ENCODE results near the gene FGF18.

GRCh38 chr5:171425596-171426244 lies 6.3 kb downstream of the FGF18 start:
- no peak for TF ChIP-seq CTCF (IDR thresholded peaks at IDR 0.05; ENCODE audit: extremely low read depth in 1 of 2, insufficient read depth in 1 of 2, low read depth in 1 of 2, low read length in 2 of 2)
- TF ChIP-seq POLR2A (IDR thresholded peaks at IDR 0.05; ENCODE audit: low read depth, low read length) = no peak

Data from endothelial cell of umbilical vein (primary cell).